RWPE1 (cell line): Measurements from ENCODE around the gene PLXNC1.

Experiments used
- CTCF ChIA-PET: fragments of 350-600 bp; sonication (Branson Sonifier 250); formaldehyde crosslinking; extraction: SDS; loops from one replicate; lab custom pipeline; 2021; lab: Yijun Ruan, JAX
- POLR2A ChIA-PET: fragments of 400-600 bp; formaldehyde crosslinking; extraction: SDS; loops from one replicate; lab custom pipeline; 2020; ENCODE audit warnings: antibody characterized with exemption; ENCODE audit not compliant: low non-redundant PET; lab: Yijun Ruan, JAX
- DNase-seq: peaks from one replicate; pipeline ENCODE4 v3.0.0; 2012; ENCODE audit warnings: low spot score
- H3K27ac ChIP-seq: fragments of 450-650 bp; 2 replicates; pipeline ENCODE4 v1.5.1; 2017
- TF ChIP-seq, protein P1 (sequence below): fragments of 450-650 bp; conservative IDR thresholded peaks from 2 replicates; pipeline ENCODE4 v1.5.1; 2017; ENCODE audit warnings: low read depth, mild to moderate bottlenecking

Gene PLXNC1

DNA sequence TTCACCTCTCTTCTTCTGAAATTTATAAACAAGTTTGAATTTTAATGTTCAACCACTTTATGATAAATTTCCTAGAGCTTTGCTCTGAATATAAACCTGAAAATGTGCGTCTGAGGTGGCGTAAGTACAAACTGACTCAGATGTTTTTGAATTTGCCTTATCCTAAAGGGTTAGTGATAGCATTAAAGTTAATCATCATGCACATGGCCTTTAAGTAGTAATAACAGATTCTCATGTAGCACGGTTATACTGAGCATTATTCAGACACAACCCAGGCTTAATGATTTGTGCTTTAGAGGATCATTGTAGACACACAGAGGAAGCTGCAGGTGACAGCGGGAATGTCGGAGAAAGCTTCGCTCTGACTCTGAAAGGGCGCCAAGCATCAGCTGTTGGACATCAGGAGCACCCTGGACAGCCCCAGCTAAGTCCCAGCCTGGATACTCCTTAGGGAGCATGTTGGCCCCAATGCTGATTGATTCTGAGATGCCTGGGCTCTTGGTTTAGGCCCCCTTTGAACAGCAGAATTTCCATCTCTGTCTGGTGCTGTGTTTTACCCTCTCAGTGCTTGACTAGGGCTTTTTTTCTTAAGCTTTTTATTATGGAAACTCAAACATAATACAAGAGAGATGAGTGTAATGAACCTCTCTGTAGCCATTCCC is 91.1 kb downstream of the PLXNC1 start:
- no peak overlapping the region for H3K27ac ChIP-seq
- DNase-seq: no peak
- ChIA-PET POLR2A (no interaction called here), CTCF (no interaction called here)
- TF ChIP-seq, protein P1, sequence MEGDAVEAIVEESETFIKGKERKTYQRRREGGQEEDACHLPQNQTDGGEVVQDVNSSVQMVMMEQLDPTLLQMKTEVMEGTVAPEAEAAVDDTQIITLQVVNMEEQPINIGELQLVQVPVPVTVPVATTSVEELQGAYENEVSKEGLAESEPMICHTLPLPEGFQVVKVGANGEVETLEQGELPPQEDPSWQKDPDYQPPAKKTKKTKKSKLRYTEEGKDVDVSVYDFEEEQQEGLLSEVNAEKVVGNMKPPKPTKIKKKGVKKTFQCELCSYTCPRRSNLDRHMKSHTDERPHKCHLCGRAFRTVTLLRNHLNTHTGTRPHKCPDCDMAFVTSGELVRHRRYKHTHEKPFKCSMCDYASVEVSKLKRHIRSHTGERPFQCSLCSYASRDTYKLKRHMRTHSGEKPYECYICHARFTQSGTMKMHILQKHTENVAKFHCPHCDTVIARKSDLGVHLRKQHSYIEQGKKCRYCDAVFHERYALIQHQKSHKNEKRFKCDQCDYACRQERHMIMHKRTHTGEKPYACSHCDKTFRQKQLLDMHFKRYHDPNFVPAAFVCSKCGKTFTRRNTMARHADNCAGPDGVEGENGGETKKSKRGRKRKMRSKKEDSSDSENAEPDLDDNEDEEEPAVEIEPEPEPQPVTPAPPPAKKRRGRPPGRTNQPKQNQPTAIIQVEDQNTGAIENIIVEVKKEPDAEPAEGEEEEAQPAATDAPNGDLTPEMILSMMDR: no peak

DNA sequence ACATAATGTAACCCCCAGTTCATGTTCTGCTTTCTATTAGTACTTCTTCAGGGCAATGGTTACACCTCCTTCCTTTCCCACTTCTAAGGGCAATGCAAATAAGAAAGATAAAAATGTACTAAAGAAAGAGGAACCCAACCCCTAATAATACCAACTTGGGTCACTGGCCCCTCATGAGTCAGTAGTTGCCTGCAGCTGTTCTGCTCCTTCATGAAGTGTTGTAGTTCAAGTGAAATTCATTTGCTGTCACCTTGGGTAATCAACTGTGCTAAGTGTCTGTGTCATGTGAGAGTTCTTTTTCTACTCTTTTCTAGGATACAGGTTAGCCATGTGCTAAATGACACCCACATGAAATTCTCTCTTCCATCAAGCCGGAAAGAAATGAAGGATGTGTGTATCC is 91.8 kb downstream of the PLXNC1 start:
- H3K27ac ChIP-seq: no peak overlapping the region
- ChIA-PET POLR2A (no interaction called here), CTCF (no interaction called here)
- TF ChIP-seq, protein P1: no peak
- DNase-seq: no peak

GRCh38 chr12:94242901-94243300 is 94.5 kb downstream of the PLXNC1 start:
- ChIA-PET CTCF (no interaction called here), POLR2A (no interaction called here)
- TF ChIP-seq, protein P1: no peak
- DNase-seq: no peak
- no peak overlapping the region for H3K27ac ChIP-seq

DNA sequence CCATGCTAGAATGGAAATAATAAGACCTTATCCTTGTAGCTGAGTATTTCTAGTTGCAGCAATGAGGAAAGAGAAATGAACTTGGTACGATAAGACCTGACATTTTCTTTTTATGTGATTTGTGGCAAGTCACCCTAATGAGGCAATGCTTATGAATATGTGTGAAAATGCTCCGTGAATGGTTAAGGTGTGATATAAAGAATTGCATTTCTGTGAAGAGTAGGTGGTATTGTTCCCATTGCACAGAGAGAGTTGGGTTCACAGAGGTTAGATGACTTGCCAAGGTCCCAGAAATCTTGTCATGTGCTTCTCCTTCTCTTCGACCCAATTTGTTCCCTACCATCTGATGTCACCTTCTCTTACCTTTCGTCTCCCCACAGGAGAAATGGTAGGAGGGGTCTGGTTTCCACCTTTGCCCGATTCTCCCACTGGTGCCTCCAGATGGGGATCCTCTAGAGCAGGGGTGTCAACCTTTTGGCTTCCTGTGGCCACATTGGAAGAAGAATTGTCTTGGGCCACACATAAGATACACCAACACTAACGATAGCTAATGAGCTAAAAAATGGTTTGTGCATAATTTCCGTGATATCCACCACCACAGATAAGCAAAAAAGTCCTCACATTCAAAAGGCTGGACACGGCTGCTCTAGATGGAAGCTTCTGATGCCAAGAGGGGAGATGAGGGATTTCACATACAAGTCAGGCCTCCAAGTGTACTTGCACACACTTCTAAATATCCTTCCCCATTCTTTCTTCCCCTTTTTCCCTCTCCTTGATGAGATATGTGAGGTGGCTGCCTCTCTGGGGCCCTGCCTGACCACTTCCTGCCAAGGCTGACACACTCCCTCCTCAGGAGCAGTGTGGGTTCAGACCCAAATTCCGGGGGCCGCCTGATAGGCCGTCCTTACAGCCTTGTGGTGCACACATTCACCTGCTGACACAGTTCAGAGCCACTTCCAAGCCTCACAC is 96.1 kb downstream of the PLXNC1 start:
- ChIA-PET CTCF (no interaction called here), POLR2A (no interaction called here)
- TF ChIP-seq, protein P1: no peak
- H3K27ac ChIP-seq: no peak overlapping the region
- no peak for DNase-seq

DNA sequence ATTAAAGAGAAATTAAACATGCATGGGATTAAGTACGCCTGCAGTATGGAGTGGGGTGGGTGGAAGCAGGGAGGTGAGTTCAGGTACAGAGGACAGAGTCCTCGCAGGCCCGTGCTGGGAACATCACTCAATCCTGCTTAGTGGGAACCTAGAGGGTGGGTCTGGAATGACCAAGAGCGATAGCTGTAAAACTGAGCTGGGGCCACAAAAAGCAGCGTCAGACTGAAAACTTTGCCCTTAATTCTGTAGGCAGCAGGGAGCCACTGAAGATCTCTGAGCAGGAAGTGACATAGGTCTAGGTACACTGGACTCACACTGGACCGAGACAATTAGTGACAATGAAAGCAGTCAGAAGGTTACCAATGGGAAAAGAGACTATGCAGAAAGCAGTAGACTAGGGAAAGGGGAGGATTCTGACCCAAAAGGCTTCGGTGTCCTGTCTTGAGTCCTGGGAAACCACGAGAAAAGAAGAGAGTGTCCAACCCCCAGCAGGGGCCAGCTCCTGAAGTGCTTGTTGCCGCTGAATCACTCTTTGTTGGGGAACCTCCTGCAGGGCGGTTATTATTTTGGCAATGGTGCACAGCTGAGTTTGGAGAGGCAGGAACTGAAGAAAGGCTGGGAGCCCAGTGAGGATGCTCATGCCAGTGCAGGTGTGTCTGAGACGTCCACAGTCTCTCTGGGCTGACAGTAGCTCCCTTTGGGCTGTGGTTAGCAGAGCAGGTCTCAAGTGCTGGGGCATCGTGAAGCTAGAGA is 97.4 kb downstream of the PLXNC1 start:
- POLR2A ChIA-PET: no interaction called here
- no peak overlapping the region for H3K27ac ChIP-seq
- no peak for DNase-seq
- CTCF ChIA-PET: no interaction called here
- TF ChIP-seq, protein P1: no peak

GRCh38 chr12:94247246-94247645 is 98.9 kb downstream of the PLXNC1 start:
- CTCF ChIA-PET: no interaction called here

More at GRCh38 chr12:94247246-94247645, 98.9 kb downstream of the PLXNC1 start:
- no peak for DNase-seq
- POLR2A ChIA-PET: no interaction called here
- H3K27ac ChIP-seq: no peak overlapping the region
- TF ChIP-seq, protein P1: no peak
